HG02840 (cell line): Measurements from ENCODE around the gene LRP5.
"Not testable (repeated sequence)": the region's sequence is repeated elsewhere in the genome, so short reads cannot be mapped to it uniquely, and the experiment has no call there.

Experiments used
- ATAC-seq: cut with Tn5 transposase; IDR thresholded peaks from one replicate; pipeline ENCODE4 v1.9.1; 2021; ENCODE audit warnings: mild to moderate bottlenecking, moderate library complexity, moderate number of reproducible peaks; ENCODE audit not compliant: unreplicated experiment, low FRiP score

Gene LRP5

DNA sequence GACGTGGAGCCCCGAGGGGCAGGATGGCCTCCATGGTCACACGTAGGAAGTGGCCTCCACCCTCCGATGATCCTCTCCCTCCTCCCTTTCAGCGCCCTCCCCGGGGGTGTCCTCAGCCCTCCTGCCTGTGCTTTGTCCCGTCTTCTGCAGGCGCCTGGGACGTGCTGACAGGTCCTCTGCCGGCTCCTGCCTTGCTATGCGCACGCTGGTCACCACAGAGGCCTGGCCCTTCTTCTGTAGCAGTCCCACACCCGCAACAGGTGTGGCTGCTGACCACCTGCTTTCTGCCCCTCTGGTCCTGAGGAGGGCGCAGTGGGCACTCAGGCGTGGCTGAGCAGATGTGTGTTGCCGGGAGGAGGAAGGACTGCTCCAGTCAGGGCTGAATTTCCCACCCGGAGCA lies 120.5 kb downstream of the LRP5 start:
- no peak for ATAC-seq

DNA sequence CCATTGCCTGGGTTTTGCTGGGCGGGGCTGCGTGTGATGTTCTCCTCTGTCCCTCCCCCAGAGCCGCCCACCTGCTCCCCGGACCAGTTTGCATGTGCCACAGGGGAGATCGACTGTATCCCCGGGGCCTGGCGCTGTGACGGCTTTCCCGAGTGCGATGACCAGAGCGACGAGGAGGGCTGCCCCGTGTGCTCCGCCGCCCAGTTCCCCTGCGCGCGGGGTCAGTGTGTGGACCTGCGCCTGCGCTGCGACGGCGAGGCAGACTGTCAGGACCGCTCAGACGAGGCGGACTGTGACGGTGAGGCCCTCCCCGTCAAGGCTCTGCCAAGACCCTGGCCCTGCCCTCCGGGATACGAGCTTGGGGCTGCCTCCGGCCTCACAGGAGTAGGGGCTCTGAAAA lies 121.2 kb downstream of the LRP5 start:
- no peak for ATAC-seq

GRCh38 chr11:68434159-68434558 lies 121.8 kb downstream of the LRP5 start:
- not testable (repeated sequence) for ATAC-seq

DNA sequence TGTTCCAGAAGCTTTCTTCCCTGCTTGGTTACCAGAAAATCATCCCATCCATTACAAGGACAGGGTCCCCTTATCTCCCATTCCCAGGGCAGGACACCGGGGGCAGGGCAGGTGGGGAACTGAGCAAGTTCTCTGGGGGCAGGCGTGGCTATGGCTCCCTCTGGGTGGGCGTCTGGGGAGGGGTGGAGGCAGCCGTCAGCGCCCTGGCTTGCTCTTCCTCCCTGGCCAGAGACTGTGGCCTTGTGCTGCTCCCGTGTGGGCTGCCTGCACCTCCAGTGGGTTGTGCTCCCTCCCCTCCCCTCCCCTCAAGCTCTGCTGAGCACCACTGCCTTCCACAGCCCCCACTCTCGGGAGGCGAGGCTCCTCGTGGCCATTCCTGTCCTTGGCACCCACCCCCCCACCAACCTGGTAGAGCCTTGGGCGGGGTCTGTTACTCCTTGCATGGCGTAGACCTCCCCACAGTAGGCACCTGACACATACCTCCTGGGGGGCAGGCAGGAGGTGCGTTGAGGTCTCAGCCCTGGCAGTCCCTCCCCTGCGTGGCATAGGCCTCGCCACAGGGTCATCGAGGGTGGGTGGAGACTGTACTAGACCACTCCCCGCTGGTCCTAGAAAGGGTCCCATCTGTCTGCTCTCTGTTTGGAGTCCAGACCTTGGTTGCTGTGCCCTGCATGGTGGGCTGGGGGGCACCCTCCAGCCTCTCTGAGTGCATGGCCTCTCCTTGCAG lies 123.9 kb downstream of the LRP5 start:
- ATAC-seq: no peak

DNA sequence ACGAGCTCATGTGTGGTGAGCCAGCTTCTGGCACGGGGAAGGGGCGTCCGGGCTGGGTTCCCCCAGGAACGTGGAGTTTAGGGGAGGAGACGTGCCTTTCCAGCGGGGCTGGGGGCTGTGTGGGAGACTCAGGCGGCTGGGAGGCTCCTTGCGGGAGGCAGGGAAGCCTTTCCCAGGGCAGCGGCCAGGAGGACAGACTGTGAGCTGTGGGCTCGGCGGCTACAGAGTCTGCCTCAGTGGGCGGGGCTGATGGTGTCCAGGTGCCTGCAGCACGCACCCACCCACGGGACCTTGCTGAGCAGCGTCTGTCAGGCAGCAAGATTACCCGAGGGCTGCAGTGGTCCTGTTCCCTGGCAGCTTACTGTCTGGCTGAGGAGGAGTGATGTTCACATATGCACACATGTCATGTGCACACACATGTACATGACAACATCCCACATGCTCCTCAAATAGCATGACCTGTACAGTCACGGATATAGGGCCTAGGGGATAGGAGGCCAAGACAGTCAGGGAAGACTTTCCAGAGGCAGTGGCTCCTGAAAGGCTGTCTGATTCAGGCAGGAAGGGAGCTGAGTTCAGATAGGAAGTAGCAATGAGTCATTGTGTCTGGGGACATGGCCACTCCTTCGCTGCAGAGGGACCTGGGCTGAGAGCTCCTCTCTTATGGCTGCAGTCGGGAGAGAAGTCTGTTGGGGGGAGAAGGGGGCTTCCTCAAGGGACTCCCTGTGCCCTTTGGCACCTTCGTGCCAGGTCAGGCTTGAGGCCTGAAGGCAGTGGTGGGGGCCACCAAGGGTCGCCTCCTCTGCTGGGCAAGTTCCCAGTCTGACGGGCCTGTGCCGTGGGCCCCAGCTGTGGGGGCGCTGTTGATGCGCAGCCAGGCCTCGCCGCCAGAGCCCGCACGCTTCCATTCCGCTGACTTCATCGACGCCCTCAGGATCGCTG lies 124.9 kb downstream of the LRP5 start:
- ATAC-seq: no peak

DNA sequence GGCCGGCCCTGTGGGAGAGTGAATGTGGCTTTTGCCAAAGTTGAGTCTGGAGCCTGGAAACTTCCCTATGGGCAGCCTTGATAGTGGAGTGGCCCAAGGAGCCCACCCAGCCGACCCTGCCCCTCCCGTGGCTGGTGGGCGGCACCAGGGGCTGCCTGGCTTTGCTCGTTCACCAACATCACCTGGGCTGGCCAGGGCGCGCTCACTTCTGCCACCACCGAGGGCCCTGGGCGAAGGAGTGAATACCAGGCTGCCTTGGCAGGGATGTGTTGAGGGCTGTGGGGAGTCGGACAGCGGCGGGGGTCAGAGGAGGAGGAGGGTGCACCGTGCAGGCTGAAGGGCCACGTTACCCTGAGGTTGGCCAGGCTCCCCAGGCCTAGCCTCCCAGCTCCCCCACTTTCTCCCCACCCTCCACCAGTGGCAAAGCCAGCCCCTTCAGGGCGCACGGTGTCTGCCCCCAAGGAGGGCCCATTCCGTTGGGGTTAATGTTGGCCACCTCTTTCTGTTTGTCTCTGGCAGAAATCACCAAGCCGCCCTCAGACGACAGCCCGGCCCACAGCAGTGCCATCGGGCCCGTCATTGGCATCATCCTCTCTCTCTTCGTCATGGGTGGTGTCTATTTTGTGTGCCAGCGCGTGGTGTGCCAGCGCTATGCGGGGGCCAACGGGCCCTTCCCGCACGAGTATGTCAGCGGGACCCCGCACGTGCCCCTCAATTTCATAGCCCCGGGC lies 125.7 kb downstream of the LRP5 start:
- no peak for ATAC-seq

DNA sequence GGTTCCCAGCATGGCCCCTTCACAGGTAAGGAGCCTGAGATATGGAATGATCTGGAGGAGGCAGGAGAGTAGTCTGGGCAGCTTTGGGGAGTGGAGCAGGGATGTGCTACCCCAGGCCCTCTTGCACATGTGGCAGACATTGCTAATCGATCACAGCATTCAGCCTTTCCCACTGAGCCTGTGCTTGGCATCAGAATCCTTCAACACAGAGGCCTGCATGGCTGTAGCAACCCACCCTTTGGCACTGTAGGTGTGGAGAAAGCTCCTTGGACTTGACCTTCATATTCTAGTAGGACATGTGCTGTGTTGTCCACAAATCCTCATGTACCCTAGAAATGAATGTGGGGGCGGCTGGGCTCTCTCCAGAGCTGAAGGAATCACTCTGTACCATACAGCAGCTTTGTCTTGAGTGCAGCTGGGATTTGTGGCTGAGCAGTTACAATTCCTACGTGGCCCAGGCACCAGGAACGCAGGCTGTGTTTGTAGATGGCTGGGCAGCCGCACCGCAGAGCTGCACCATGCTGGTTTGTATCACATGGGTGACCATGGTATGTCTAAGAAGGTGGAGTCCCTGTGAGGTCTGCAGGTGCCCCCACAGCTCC lies 126.4 kb downstream of the LRP5 start:
- no peak for ATAC-seq

- no peak for ATAC-seq
Measured at GRCh38 chr11:68439355-68440065, 127.1 kb downstream of the LRP5 start.

- no peak for ATAC-seq
Measured at GRCh38 chr11:68440224-68440623, 127.8 kb downstream of the LRP5 start.

- no peak for ATAC-seq
Measured at GRCh38 chr11:68441466-68442230, 129.3 kb downstream of the LRP5 start.

DNA sequence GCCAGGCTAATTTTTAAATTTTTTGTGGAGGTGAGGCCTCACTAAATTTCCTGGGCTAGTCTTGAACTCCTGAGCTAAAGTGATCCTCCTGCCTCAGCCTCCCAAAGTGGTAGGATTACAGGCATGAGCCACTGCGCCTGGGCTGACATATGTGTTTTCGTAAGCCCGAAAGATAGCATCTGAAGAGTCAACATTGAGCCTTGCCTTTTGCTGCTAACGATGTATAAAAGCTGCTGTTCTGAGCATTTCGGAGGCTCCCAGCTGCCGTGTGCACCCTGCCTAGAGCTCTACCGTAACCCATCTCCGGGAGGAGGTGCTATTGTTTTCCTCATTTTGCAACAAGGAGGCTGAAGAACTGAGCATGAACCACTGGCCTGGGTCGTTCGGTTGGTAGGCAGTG lies 130.0 kb downstream of the LRP5 start:
- no peak for ATAC-seq

GRCh38 chr11:68444566-68444965 lies 132.2 kb downstream of the LRP5 start:
- no peak for ATAC-seq

- ATAC-seq: no peak
Measured at GRCh38 chr11:68445531-68446035, 133.2 kb downstream of the LRP5 start.

DNA sequence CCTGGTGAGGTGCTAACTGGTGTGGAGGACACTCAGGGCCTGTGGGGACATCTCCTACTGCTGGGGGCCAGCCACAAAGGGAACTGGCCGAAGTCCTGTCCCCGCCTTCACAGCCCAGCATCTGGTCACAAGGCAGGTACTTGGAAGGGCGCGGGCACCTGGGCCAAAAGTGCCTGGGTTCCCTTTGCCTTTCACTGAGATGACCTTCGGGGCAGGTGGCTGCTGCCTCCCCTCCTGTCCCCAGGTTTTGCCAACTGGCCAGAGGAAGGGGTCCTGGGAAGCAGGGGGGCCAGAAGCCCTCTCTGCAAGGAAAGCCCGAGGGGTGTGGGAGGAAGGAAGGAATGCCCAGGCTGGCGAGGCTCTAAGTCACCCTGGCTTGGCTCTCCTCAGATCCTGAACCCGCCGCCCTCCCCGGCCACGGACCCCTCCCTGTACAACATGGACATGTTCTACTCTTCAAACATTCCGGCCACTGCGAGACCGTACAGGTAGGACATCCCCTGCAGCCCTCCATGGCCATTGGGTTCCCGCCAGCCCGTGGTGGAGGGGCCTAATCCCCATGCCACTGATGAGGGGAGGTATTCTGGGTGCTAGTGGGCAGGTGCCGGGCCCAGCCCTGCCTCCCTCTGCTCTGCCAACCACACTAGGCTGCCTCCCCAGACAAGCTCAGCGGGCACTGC lies 133.8 kb downstream of the LRP5 start:
- no peak for ATAC-seq

- no peak for ATAC-seq
Measured at GRCh38 chr11:68447015-68447801, 134.8 kb downstream of the LRP5 start.

GRCh38 chr11:68447914-68448313 lies 135.5 kb downstream of the LRP5 start:
- not testable (repeated sequence) for ATAC-seq

- no peak for ATAC-seq
Measured at GRCh38 chr11:68448604-68449011, 136.2 kb downstream of the LRP5 start.

DNA sequence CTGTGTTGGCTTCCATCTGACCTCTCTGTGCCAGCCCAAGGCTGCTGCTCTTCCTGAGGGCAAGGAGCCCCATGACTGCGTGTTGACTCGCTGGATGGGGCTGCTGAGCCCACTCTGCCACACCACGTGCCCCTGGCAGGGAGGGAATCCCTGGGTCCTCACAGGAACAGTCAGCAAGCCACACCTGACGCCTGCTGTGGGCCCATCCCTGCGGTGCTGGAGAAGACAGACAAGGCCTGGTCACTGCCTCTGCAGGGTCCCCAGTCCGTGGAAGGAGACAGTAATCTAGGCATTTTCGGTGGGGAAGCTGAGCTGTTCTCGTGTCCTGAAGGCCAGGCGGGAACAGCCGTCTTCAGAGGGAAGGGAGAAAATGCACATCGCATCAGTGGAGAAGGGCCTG lies 137.6 kb downstream of the LRP5 start:
- ATAC-seq: no peak
